ENCODE results near the gene EPX.

DNA sequence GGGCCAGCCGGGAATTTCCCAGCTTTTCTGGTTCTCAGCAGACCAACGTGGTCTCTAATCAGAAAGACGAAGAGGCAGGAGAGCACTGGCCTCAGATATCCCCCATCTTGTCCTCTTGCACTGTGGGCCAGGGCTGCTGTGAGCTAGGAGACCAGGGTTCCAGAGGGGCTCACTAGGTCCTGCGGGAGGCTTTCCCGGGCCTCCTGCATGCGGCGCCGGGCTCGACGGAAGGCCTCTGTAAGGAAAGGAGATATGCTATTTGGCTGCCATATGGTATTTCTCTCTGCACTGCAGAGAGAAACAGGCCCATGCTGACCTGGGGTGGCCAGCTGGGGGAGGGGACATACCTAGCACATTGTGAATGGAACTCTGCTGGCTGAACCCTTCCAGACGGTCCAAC lies 13.4 kb downstream of the EPX start:
- no peak for TF ChIP-seq CTCF (IDR thresholded peaks at IDR 0.05; ENCODE audit: insufficient read depth, low read length)
- TF ChIP-seq POLR2AphosphoS5 (IDR thresholded peaks at IDR 0.05; ENCODE audit: low read depth): no peak
- no peak for TF ChIP-seq REST (IDR thresholded peaks at IDR 0.05; ENCODE audit: insufficient replicate concordance, low read depth)
